Measurements from ENCODE around the gene ZNF598. TPM values are rescaled to one million over a fixed set of nuclear protein-coding genes. Genes with fewer than 3 reads are reported as not detected.
A peak's percentile ranks its signal among the peaks of the same experiment; 100 is the strongest.

ZNF598 gene
- total RNA-seq, 1 experiment from 2014 or later: 70.9 TPM

- no peak within 1 kb of the TSS for H2BK5ac ChIP-seq (ENCODE audit: insufficient read length, low read length)
- no peak within 1 kb of the TSS for H3K23ac ChIP-seq (ENCODE audit: insufficient read length, low read depth, low read length)
- no peak within 1 kb of the TSS for H2BK15ac ChIP-seq (ENCODE audit: low read depth, low read length)
- Mint-ChIP-seq H3K27ac (no peak within 1 kb of the TSS; a peak in 1 of 7 replicates), H3K9me3 (no peaks in the 10 kb centered on the region), H3K27me3 (ENCODE audit: low read depth) (peaks cover 40% of the 10 kb centered on the region), H3K36me3 (ENCODE audit: insufficient read depth in 1 of 3, low read depth in 3 of 3) (peaks cover 0 to 19% (median 18%) of the 10 kb centered on the region in 3 experiments; a peak in 6 of 7 replicates), H3K4me1 (peaks cover 19 to 26% of the 10 kb centered on the region in 2 experiments), H3K4me3 (peak within 1 kb of the TSS in 1 of 2 experiments; percentile 64; a peak in 4 of 5 replicates)
- H2AK5ac ChIP-seq (ENCODE audit: insufficient read length, low read length): no peak within 1 kb of the TSS
- H3K79me1 ChIP-seq (ENCODE audit: insufficient read depth, low read depth, low read length, poor library complexity, severe bottlenecking): no peaks in the 10 kb centered on the region
- TF ChIP-seq CTCF (conservative IDR thresholded peaks at IDR 0.05): no peak
- H3K27ac ChIP-seq (ENCODE audit: insufficient read length, low read depth, low read length): no peak within 1 kb of the TSS
- no peak within 1 kb of the TSS for H3K56ac ChIP-seq (ENCODE audit: insufficient read length, low read depth, low read length)
- H4K8ac ChIP-seq (replicated peaks; ENCODE audit: insufficient read length, low read depth, low read length): no peak within 1 kb of the TSS
- H3K27me3 ChIP-seq (ENCODE audit: insufficient read depth, low read length): peaks cover 22% of the 10 kb centered on the region
- H3K4ac ChIP-seq (ENCODE audit: low read depth, low read length): no peak within 1 kb of the TSS
- H4K91ac ChIP-seq (ENCODE audit: insufficient read length, low read depth, low read length): no peak within 1 kb of the TSS
- H3K9me3 ChIP-seq (ENCODE audit: control insufficient read depth, low read depth, low read length): no peaks in the 10 kb centered on the region
- H2BK20ac ChIP-seq (ENCODE audit: low read depth, low read length, poor library complexity, severe bottlenecking): no peak within 1 kb of the TSS
- H3K18ac ChIP-seq (ENCODE audit: insufficient read length, low read depth, low read length): no peak within 1 kb of the TSS
- H2AFZ ChIP-seq (ENCODE audit: low read length): no peak within 1 kb of the TSS
- WGBS (ENCODE audit: extremely low coverage, insufficient read length, low lambda C conversion rate): no CpG with 5 or more reads among the region's 6 CpGs
- peak within 1 kb of the TSS; percentile 40 for H3K4me2 ChIP-seq (ENCODE audit: insufficient read depth, insufficient read length, low read length)
- no peaks in the 10 kb centered on the region for H3K4me1 ChIP-seq (ENCODE audit: insufficient read depth, low read length)
- peaks cover 2% of the 10 kb centered on the region for H4K20me1 ChIP-seq (ENCODE audit: control insufficient read depth, insufficient read depth, insufficient read length)
- H3T11ph ChIP-seq (ENCODE audit: low read length): no peak within 1 kb of the TSS
- H3K14ac ChIP-seq (ENCODE audit: insufficient read depth, low read length): no peak within 1 kb of the TSS; the same call in 1 of the 2 replicates
- H3K9ac ChIP-seq (ENCODE audit: extremely low read depth, insufficient read length, low read length): no peak within 1 kb of the TSS
- no peak for DNase-seq
- H3K23me2 ChIP-seq (ENCODE audit: insufficient read length, low read depth, low read length, poor library complexity, severe bottlenecking): peaks cover 24% of the 10 kb centered on the region
- H2BK12ac ChIP-seq (ENCODE audit: insufficient read length, low read depth, low read length): no peak within 1 kb of the TSS
- H2BK120ac ChIP-seq (ENCODE audit: low read depth, low read length, poor library complexity, severe bottlenecking): no peak within 1 kb of the TSS
- no peaks in the 10 kb centered on the region; the same call in 1 of the 2 replicates for H3K79me2 ChIP-seq (ENCODE audit: insufficient read depth, low read length)
- H4K5ac ChIP-seq (ENCODE audit: insufficient read length, low read depth, low read length): no peak within 1 kb of the TSS
Observed at GRCh38 chr16:1981398-1981836, 28.2 kb downstream of the ZNF598 start, which contains the start of gene NOXO1. Gene NOXO1, minus strand, starts transcription at chr16:1981469. Its CDS starts 290 bp downstream, at chr16:1981179.
